Neuronal stem cell (in vitro differentiated cells): ENCODE results near the gene STK38L.

ENCODE experiments used
- DNase-seq: peaks from one replicate; pipeline ENCODE4 v3.0.0-alpha.2; 2013; ENCODE audit warnings: low spot score
- H2AFZ ChIP-seq: one replicate; pipeline ENCODE4 v1.6.1; 2013; ENCODE audit warnings: mild to moderate bottlenecking, low read length, inconsistent platforms
- H2AK5ac ChIP-seq: 2 replicates; pipeline ENCODE4 v1.6.1; 2013; ENCODE audit warnings: low read depth, mild to moderate bottlenecking, inconsistent platforms, low read length, moderate library complexity, mixed read lengths
- H2BK120ac ChIP-seq: 2 replicates; pipeline ENCODE4 v1.6.1; 2013; ENCODE audit warnings: low read depth, mild to moderate bottlenecking, inconsistent platforms, low read length, moderate library complexity, mixed read lengths
- H2BK12ac ChIP-seq: one replicate; pipeline ENCODE4 v1.6.1; 2013; ENCODE audit warnings: low read length, inconsistent platforms
- H2BK15ac ChIP-seq: 2 replicates; pipeline ENCODE4 v1.6.1; 2013; ENCODE audit warnings: mild to moderate bottlenecking, low read length, inconsistent platforms, mixed read lengths
- H2BK5ac ChIP-seq: one replicate; pipeline ENCODE4 v1.6.1; 2013; ENCODE audit warnings: inconsistent platforms, mild to moderate bottlenecking, low read length, moderate library complexity
- H3K14ac ChIP-seq: one replicate; pipeline ENCODE4 v1.6.1; 2013; ENCODE audit warnings: low read length, inconsistent platforms
- H3K18ac ChIP-seq: 2 replicates; pipeline ENCODE4 v1.6.1; 2013; ENCODE audit warnings: low read length, inconsistent platforms
- H3K23ac ChIP-seq: 2 replicates; pipeline ENCODE4 v1.6.1; 2013; ENCODE audit warnings: low read depth, mild to moderate bottlenecking, mixed read lengths, low read length, inconsistent platforms; ENCODE audit not compliant: poor library complexity
- H3K27ac ChIP-seq: replicated peaks from 3 replicates; pipeline ENCODE4 v1.5.1; 2013; ENCODE audit warnings: low read length, inconsistent platforms
- H3K27me3 ChIP-seq, 3 experiments: 2 replicates each; pipeline ENCODE4 v1.6.1; 2013; ENCODE audit warnings: low read length in 3 of 3, mild to moderate bottlenecking in 2 of 3, inconsistent platforms in 1 of 3, low read depth in 1 of 3, mixed read lengths in 1 of 3, moderate library complexity in 1 of 3; ENCODE audit not compliant: control insufficient read depth in 3 of 3, insufficient read depth in 3 of 3
- H3K36me3 ChIP-seq, 2 donors: replicated peaks in 1 of 2; 2 replicates each; pipeline ENCODE4 v1.6.1; 2013; ENCODE audit warnings: low read length in 2 of 2; ENCODE audit not compliant: control insufficient read depth in 2 of 2, insufficient read depth in 2 of 2
- H3K4ac ChIP-seq: 2 replicates; pipeline ENCODE4 v1.6.1; 2013; ENCODE audit warnings: inconsistent platforms, mild to moderate bottlenecking, low read length, moderate library complexity
- H3K4me1 ChIP-seq, 2 donors: 1 replicate in 1 of 2; 2 replicates in 1 of 2; pipeline ENCODE4 v1.6.1; 2013; ENCODE audit warnings: low read length in 2 of 2, low read depth in 1 of 2; ENCODE audit not compliant: control insufficient read depth in 2 of 2, insufficient read depth in 1 of 2
- H3K4me2 ChIP-seq: one replicate; pipeline ENCODE4 v1.6.1; 2013; ENCODE audit warnings: mild to moderate bottlenecking, low read length, inconsistent platforms; ENCODE audit not compliant: insufficient read depth, poor library complexity, severe bottlenecking
- H3K4me3 ChIP-seq, 2 donors: 2 replicates each; pipeline ENCODE4 v1.5.1; 2013; ENCODE audit warnings: low read length in 2 of 2, mild to moderate bottlenecking in 2 of 2, inconsistent platforms in 1 of 2, moderate library complexity in 1 of 2
- H3K79me1 ChIP-seq: one replicate; pipeline ENCODE4 v1.6.1; 2013; ENCODE audit warnings: low read depth, mild to moderate bottlenecking, inconsistent platforms, low read length, moderate library complexity
- H3K9ac ChIP-seq: one replicate; pipeline ENCODE4 v1.6.1; 2013; ENCODE audit warnings: mild to moderate bottlenecking, low read depth, low read length, inconsistent platforms; ENCODE audit not compliant: poor library complexity
- H3K9me3 ChIP-seq, 2 donors: replicated peaks in 1 of 2; 2 replicates each; pipeline versions ENCODE3 to v1.6.1; 2013; ENCODE audit warnings: low read length in 2 of 2, mild to moderate bottlenecking in 2 of 2, inconsistent platforms in 1 of 2, low read depth in 1 of 2, mixed read lengths in 1 of 2, moderate library complexity in 1 of 2; ENCODE audit not compliant: control insufficient read depth in 2 of 2, insufficient read depth in 1 of 2
- H4K8ac ChIP-seq: one replicate; pipeline ENCODE4 v1.6.1; 2013; ENCODE audit warnings: low read depth, mild to moderate bottlenecking, inconsistent platforms, low read length, moderate library complexity
- H4K91ac ChIP-seq: one replicate; pipeline ENCODE4 v1.6.1; 2013; ENCODE audit warnings: low read length, low read depth, mild to moderate bottlenecking, inconsistent platforms; ENCODE audit not compliant: poor library complexity
- WGBS, 2 donors: extraction: QIAGEN DNeasy Blood & Tissue Kit; methylation state at CpG; one replicate each; pipeline ENCODE4 v1.1.7; 2013; ENCODE audit warnings: missing lambda C conversion rate in 2 of 2, mixed read lengths in 1 of 2; ENCODE audit not compliant: insufficient read length in 2 of 2, insufficient replicate concordance in 1 of 2; ENCODE audit errors: extremely low coverage in 2 of 2; 5-methylcytosine and 5-hydroxymethylcytosine counted together

STK38L gene

GRCh38 chr12:27359578-27360340 lies 115.7 kb downstream of the STK38L start:
- H2BK15ac ChIP-seq, result no peak overlapping the region
- H3K23ac ChIP-seq, result no peak overlapping the region
- no peak overlapping the region for H3K4me2 ChIP-seq
- no peaks in the 10 kb centered on the region for H3K79me1 ChIP-seq
- no peaks in the 10 kb centered on the region for H3K27me3 ChIP-seq
- no peak overlapping the region for H4K91ac ChIP-seq
- H3K36me3 ChIP-seq, result peaks cover 0 to 2% of the 10 kb centered on the region in 2 donors
- no peak overlapping the region for H3K27ac ChIP-seq
- DNase-seq, result no peak
- no peaks in the 10 kb centered on the region for H3K4me1 ChIP-seq
- H3K9me3 ChIP-seq, result peaks cover 0 to 2% of the 10 kb centered on the region in 2 donors
- no peak overlapping the region for H2BK12ac ChIP-seq
- H2AFZ ChIP-seq, result no peak overlapping the region
- H3K14ac ChIP-seq, result no peak overlapping the region
- H4K8ac ChIP-seq, result no peak overlapping the region
- H2AK5ac ChIP-seq, result no peak overlapping the region
- no peak overlapping the region for H3K4ac ChIP-seq
- H2BK5ac ChIP-seq, result no peak overlapping the region
- H3K4me3 ChIP-seq, result no peak overlapping the region
- H3K18ac ChIP-seq, result no peak overlapping the region
- no peak overlapping the region for H3K9ac ChIP-seq
- H2BK120ac ChIP-seq, result no peak overlapping the region
- no CpG with 5 or more reads among the region's 3 CpGs for WGBS, 2 donors

- Histone ChIP-seq H2BK15ac (no peak overlapping the region), H3K14ac (no peak overlapping the region), H3K27me3 (no peaks in the 10 kb centered on the region), H3K9me3 (peaks cover 0 to 2% of the 10 kb centered on the region in 2 donors), H2AFZ (no peak overlapping the region), H2BK120ac (no peak overlapping the region), H3K36me3 (peaks cover 0 to 2% of the 10 kb centered on the region in 2 donors), H4K8ac (no peak overlapping the region), H3K4me2 (no peak overlapping the region), H2AK5ac (no peak overlapping the region), H2BK12ac (no peak overlapping the region), H3K9ac (no peak overlapping the region), H3K18ac (no peak overlapping the region), H3K23ac (no peak overlapping the region), H3K27ac (no peak overlapping the region), H3K4me3 (no peak overlapping the region), H3K4ac (no peak overlapping the region), H3K79me1 (no peaks in the 10 kb centered on the region), H2BK5ac (no peak overlapping the region), H3K4me1 (no peaks in the 10 kb centered on the region), H4K91ac (no peak overlapping the region)
- DNase-seq, result no peak
- WGBS, 2 donors, result no CpG with 5 or more reads among the region's 2 CpGs
Measured at GRCh38 chr12:27361372-27361771, 117.3 kb downstream of the STK38L start.

GRCh38 chr12:27366621-27367020 lies 122.5 kb downstream of the STK38L start:
- no peak overlapping the region for H4K91ac ChIP-seq
- no peak overlapping the region for H3K14ac ChIP-seq
- no peaks in the 10 kb centered on the region for H3K27me3 ChIP-seq
- H3K9ac ChIP-seq, result no peak overlapping the region
- no CpG with 5 or more reads among the region's 3 CpGs for WGBS, 2 donors
- H2BK120ac ChIP-seq, result no peak overlapping the region
- H2AFZ ChIP-seq, result no peak overlapping the region
- no peak overlapping the region for H2AK5ac ChIP-seq
- H2BK5ac ChIP-seq, result no peak overlapping the region
- no peak overlapping the region for H3K23ac ChIP-seq
- peaks cover 2 to 28% of the 10 kb centered on the region in 2 donors for H3K36me3 ChIP-seq
- no peak overlapping the region for H3K4me2 ChIP-seq
- no peak for DNase-seq
- H4K8ac ChIP-seq, result no peak overlapping the region
- no peak overlapping the region for H3K4ac ChIP-seq
- no peak overlapping the region for H2BK15ac ChIP-seq
- H3K27ac ChIP-seq, result no peak overlapping the region
- H3K4me1 ChIP-seq, result no peaks in the 10 kb centered on the region
- peaks cover 0 to 2% of the 10 kb centered on the region in 2 donors for H3K9me3 ChIP-seq
- no peaks in the 10 kb centered on the region for H3K79me1 ChIP-seq
- H2BK12ac ChIP-seq, result no peak overlapping the region
- H3K18ac ChIP-seq, result no peak overlapping the region
- no peak overlapping the region for H3K4me3 ChIP-seq

GRCh38 chr12:27367078-27367477 lies 123.0 kb downstream of the STK38L start:
- H2BK15ac ChIP-seq, result no peak overlapping the region
- H3K9me3 ChIP-seq, result peaks cover 0 to 2% of the 10 kb centered on the region in 2 donors
- no peak overlapping the region for H3K4ac ChIP-seq
- no peaks in the 10 kb centered on the region for H3K4me1 ChIP-seq
- no peak overlapping the region for H4K8ac ChIP-seq
- no peak overlapping the region for H2BK5ac ChIP-seq
- H3K79me1 ChIP-seq, result no peaks in the 10 kb centered on the region
- H3K9ac ChIP-seq, result no peak overlapping the region
- no peak overlapping the region for H4K91ac ChIP-seq
- no peak overlapping the region for H2AFZ ChIP-seq
- no peak overlapping the region for H2BK120ac ChIP-seq
- peaks cover 2 to 31% of the 10 kb centered on the region in 2 donors for H3K36me3 ChIP-seq
- no peaks in the 10 kb centered on the region for H3K27me3 ChIP-seq
- no peak overlapping the region for H2AK5ac ChIP-seq
- no peak overlapping the region for H3K14ac ChIP-seq
- H3K23ac ChIP-seq, result no peak overlapping the region
- H3K4me2 ChIP-seq, result no peak overlapping the region
- no peak overlapping the region for H3K4me3 ChIP-seq
- H3K18ac ChIP-seq, result no peak overlapping the region
- no peak overlapping the region for H3K27ac ChIP-seq
- WGBS, 2 donors, result no CpG with 5 or more reads among the region's 6 CpGs
- no peak for DNase-seq
- no peak overlapping the region for H2BK12ac ChIP-seq
